WTC11 (cell line): ENCODE data around the gene PCDH12. TPM values are rescaled to one million over a fixed set of nuclear protein-coding genes. Genes with fewer than 3 reads are reported as not detected.

ENCODE experiments used
- ATAC-seq: fragments of 200-7000 bp; cut with Tn5 transposase; 2 replicates; pipeline ENCODE4 v1.10.0; 2021; ENCODE audit warnings: mild to moderate bottlenecking, moderate library complexity
- CTCF ChIA-PET: fragments of 300-600 bp; sonication (Branson Sonifier 250); formaldehyde crosslinking; loops from one replicate; lab custom pipeline; 2021; ENCODE audit warnings: antibody characterized with exemption; lab: Charles Lee
- POLR2A ChIA-PET: fragments of 350-600 bp; sonication (Branson Sonifier 250); formaldehyde crosslinking; loops from one replicate; lab custom pipeline; 2021; ENCODE audit warnings: antibody characterized with exemption; lab: Charles Lee
- DNase-seq: peaks from one replicate; pipeline ENCODE4 v3.0.0; 2021; ENCODE audit warnings: low spot score
- H3K27ac Mint-ChIP-seq: 2 replicates; pipeline ENCODE4 v1.8.0; 2021; ENCODE audit warnings: mixed read lengths
- H3K27me3 Mint-ChIP-seq: 2 replicates; pipeline ENCODE4 v1.8.0; 2021; ENCODE audit warnings: low read depth, mild to moderate bottlenecking, moderate library complexity, mixed read lengths
- H3K36me3 Mint-ChIP-seq: 2 replicates; pipeline ENCODE4 v1.8.0; 2021; ENCODE audit warnings: mixed read lengths
- H3K4me1 Mint-ChIP-seq: 2 replicates; pipeline ENCODE4 v1.8.0; 2022; ENCODE audit warnings: mixed read lengths
- H3K4me3 Mint-ChIP-seq: 2 replicates; pipeline ENCODE4 v1.8.0; 2021; ENCODE audit warnings: mild to moderate bottlenecking, moderate library complexity, mixed read lengths
- H3K9me3 Mint-ChIP-seq: 2 replicates; pipeline ENCODE4 v1.8.0; 2021; ENCODE audit warnings: mixed read lengths
- AFF4 ChIP-seq: sonication (generic); formaldehyde crosslinking; IDR thresholded peaks from 2 replicates; pipeline ENCODE4 v1.8.1; 2023; ENCODE audit warnings: mild to moderate bottlenecking, missing genetic modification reagents, borderline replicate concordance
- ATF1 ChIP-seq: sonication (generic); formaldehyde crosslinking; IDR thresholded peaks from 2 replicates; pipeline ENCODE4 v1.8.1; 2023; ENCODE audit warnings: mild to moderate bottlenecking, moderate library complexity, missing genetic modification reagents
- CREM ChIP-seq: sonication (generic); formaldehyde crosslinking; IDR thresholded peaks from 2 replicates; pipeline ENCODE4 v1.8.1; 2022; ENCODE audit warnings: mild to moderate bottlenecking, missing genetic modification reagents, moderate library complexity
- CTCF ChIP-seq: fragments of 200-600 bp; IDR thresholded peaks from 2 replicates; pipeline ENCODE4 v1.8.0; 2022; ENCODE audit warnings: antibody characterized with exemption
- ELF4 ChIP-seq: sonication (generic); formaldehyde crosslinking; IDR thresholded peaks from 2 replicates; pipeline ENCODE4 v1.8.1; 2022; ENCODE audit warnings: low read depth, mild to moderate bottlenecking, moderate library complexity, missing genetic modification reagents
- FOXK1 ChIP-seq: sonication (generic); formaldehyde crosslinking; IDR thresholded peaks from 2 replicates; pipeline ENCODE4 v1.8.0; 2022; ENCODE audit warnings: mild to moderate bottlenecking, moderate library complexity, missing genetic modification reagents
- FOXP1 ChIP-seq: sonication (generic); formaldehyde crosslinking; IDR thresholded peaks from 2 replicates; pipeline ENCODE4 v1.8.0; 2022; ENCODE audit warnings: missing genetic modification reagents, mild to moderate bottlenecking, moderate library complexity, borderline replicate concordance
- HMGXB4 ChIP-seq: sonication (generic); formaldehyde crosslinking; IDR thresholded peaks from 2 replicates; pipeline ENCODE4 v1.8.1; 2023; ENCODE audit warnings: mild to moderate bottlenecking, moderate library complexity, missing genetic modification reagents
- JUN ChIP-seq: sonication (generic); formaldehyde crosslinking; IDR thresholded peaks from 2 replicates; pipeline ENCODE4 v1.8.0; 2023; ENCODE audit warnings: mild to moderate bottlenecking, missing genetic modification reagents
- MLX ChIP-seq: sonication (generic); formaldehyde crosslinking; IDR thresholded peaks from 2 replicates; pipeline ENCODE4 v1.8.1; 2023; ENCODE audit warnings: mild to moderate bottlenecking, missing genetic modification reagents, moderate library complexity
- NFE2L1 ChIP-seq: sonication (generic); formaldehyde crosslinking; IDR thresholded peaks from 2 replicates; pipeline ENCODE4 v1.8.1; 2023; ENCODE audit warnings: missing genetic modification reagents
- NR2C2 ChIP-seq: sonication (generic); formaldehyde crosslinking; IDR thresholded peaks from 2 replicates; pipeline ENCODE4 v1.8.0; 2022; ENCODE audit warnings: mild to moderate bottlenecking, missing genetic modification reagents
- SMAD3 ChIP-seq: sonication (generic); formaldehyde crosslinking; IDR thresholded peaks from 2 replicates; pipeline ENCODE4 v1.8.0; 2022; ENCODE audit warnings: missing genetic modification reagents, mild to moderate bottlenecking, borderline replicate concordance
- TEAD4 ChIP-seq: sonication (generic); formaldehyde crosslinking; IDR thresholded peaks from 2 replicates; pipeline ENCODE4 v1.8.0; 2022; ENCODE audit warnings: mild to moderate bottlenecking, missing genetic modification reagents
- TP53 ChIP-seq: sonication (generic); formaldehyde crosslinking; IDR thresholded peaks from 2 replicates; pipeline ENCODE4 v1.8.1; 2023; ENCODE audit warnings: mild to moderate bottlenecking, missing genetic modification reagents
- ZBTB43 ChIP-seq: sonication (generic); formaldehyde crosslinking; IDR thresholded peaks from 2 replicates; pipeline ENCODE4 v1.8.1; 2023; ENCODE audit warnings: mild to moderate bottlenecking, missing genetic modification reagents
- ZNF512 ChIP-seq: sonication (generic); formaldehyde crosslinking; IDR thresholded peaks from 2 replicates; pipeline ENCODE4 v1.8.1; 2022; ENCODE audit warnings: missing genetic modification reagents, borderline replicate concordance
- ZNF532 ChIP-seq: fragments of 250-450 bp; sonication (Bioruptor Pico); IDR thresholded peaks from 2 replicates; pipeline ENCODE4 v1.9.0; 2021; ENCODE audit warnings: mild to moderate bottlenecking, borderline replicate concordance
- total RNA-seq: library from RNA; stranded (reverse); gene quantifications from 3 replicates; pipeline ENCODE4 v1.2.3, GENCODE V29; 2021

PCDH12 gene
- total RNA-seq, 1 experiment from 2014 or later, result 0.33 TPM

- peaks cover 74% of the 10 kb centered on the region for H3K36me3 Mint-ChIP-seq
- POLR2A ChIA-PET, result no interaction called here
- ATAC-seq, result no peak
Observed at GRCh38 chr5:141928051-141928450, 30.0 kb downstream of the PCDH12 start.

More at GRCh38 chr5:141928051-141928450, 30.0 kb downstream of the PCDH12 start:
- CTCF ChIA-PET, result no interaction called here
- Mint-ChIP-seq H3K27me3 (no peaks in the 10 kb centered on the region), H3K4me3 (no peak overlapping the region), H3K9me3 (no peaks in the 10 kb centered on the region), H3K4me1 (peaks cover 17% of the 10 kb centered on the region), H3K27ac (no peak overlapping the region)
- DNase-seq, result no peak
- TF ChIP-seq HMGXB4 (CRISPR knock-in tag) (no peak), JUN (CRISPR knock-in tag) (no peak), SMAD3 (CRISPR knock-in tag) (no peak), MLX (no peak), CREM (CRISPR knock-in tag) (no peak), FOXP1 (CRISPR knock-in tag) (no peak), AFF4 (CRISPR knock-in tag) (no peak), ZNF532 (CRISPR knock-in tag) (no peak), FOXK1 (no peak), ATF1 (CRISPR knock-in tag) (no peak), NR2C2 (CRISPR knock-in tag) (no peak), ZNF512 (CRISPR knock-in tag) (no peak), NFE2L1 (CRISPR knock-in tag) (no peak), ELF4 (CRISPR knock-in tag) (no peak), TP53 (no peak), CTCF (no peak), ZBTB43 (CRISPR knock-in tag) (no peak), TEAD4 (CRISPR knock-in tag) (no peak)
